Central memory CD8-positive, alpha-beta T cell (primary cell): ENCODE data around the gene GSTT2B.
"Not testable (repeated sequence)": the region's sequence is repeated elsewhere in the genome, so short reads cannot be mapped to it uniquely, and the experiment has no call there.

Experiments used
- ATAC-seq: fragments of 150-1000 bp; cut with Tn5 transposase; replicated peaks from 2 replicates; pipeline ENCODE4 v1.10.0; 2022; ENCODE audit warnings: mild to moderate bottlenecking, moderate FRiP score, moderate number of reproducible peaks; ENCODE audit not compliant: poor library complexity, severe bottlenecking; ENCODE audit errors: extremely low read depth
- DNase-seq, 2 donors: peaks; one replicate each; pipeline ENCODE4 v3.0.0; 2021; ENCODE audit warnings: low spot score in 2 of 2
- H3K27ac Mint-ChIP-seq: one replicate; pipeline ENCODE4 v1.8.0; 2022; ENCODE audit warnings: low read depth, mild to moderate bottlenecking, moderate library complexity, mixed read lengths
- H3K27me3 Mint-ChIP-seq: one replicate; pipeline ENCODE4 v1.8.0; 2022; ENCODE audit warnings: mixed read lengths
- H3K36me3 Mint-ChIP-seq: one replicate; pipeline ENCODE4 v1.8.0; 2022; ENCODE audit warnings: mild to moderate bottlenecking, moderate library complexity, mixed read lengths; ENCODE audit not compliant: insufficient read depth
- H3K4me1 Mint-ChIP-seq: one replicate; pipeline ENCODE4 v1.8.0; 2022; ENCODE audit warnings: mixed read lengths
- H3K4me3 Mint-ChIP-seq: one replicate; pipeline ENCODE4 v1.8.0; 2022; ENCODE audit warnings: mild to moderate bottlenecking, moderate library complexity, mixed read lengths
- H3K9me3 Mint-ChIP-seq: one replicate; pipeline ENCODE4 v1.8.0; 2022; ENCODE audit warnings: mixed read lengths

The GSTT2B gene

GRCh38 chr22:24001314-24001713 is 40.3 kb upstream of the GSTT2B start:
- H3K27ac Mint-ChIP-seq: no peak overlapping the region
- no peak overlapping the region for H3K4me3 Mint-ChIP-seq
- peaks cover 11% of the 10 kb centered on the region for H3K27me3 Mint-ChIP-seq
- DNase-seq: no peak
- H3K4me1 Mint-ChIP-seq: no peaks in the 10 kb centered on the region
- no peaks in the 10 kb centered on the region for H3K9me3 Mint-ChIP-seq
- no peaks in the 10 kb centered on the region for H3K36me3 Mint-ChIP-seq
- ATAC-seq: no peak

DNA sequence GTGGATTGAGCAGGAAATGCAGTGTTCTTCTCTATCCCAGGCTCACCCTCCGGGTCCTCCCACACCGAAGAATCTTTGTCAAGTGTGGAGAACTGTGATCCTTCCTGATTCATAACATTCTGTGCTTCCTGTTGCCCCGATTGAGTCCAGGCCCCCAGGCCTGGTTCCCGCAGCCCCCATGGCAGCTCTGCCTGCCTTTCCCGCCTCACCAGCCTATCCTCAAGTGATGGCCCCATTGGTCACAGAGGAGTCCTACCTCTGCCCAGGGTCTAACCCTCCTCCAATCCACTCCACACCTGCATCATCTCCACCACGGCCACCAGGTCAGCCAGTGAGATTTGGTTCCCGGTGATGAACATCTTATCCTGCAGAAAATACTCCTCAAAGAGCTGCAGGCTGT is 38.8 kb upstream of the GSTT2B start:
- DNase-seq, H3K4me1 Mint-ChIP-seq, H3K36me3 Mint-ChIP-seq, H3K4me3 Mint-ChIP-seq, H3K27ac Mint-ChIP-seq, ATAC-seq, H3K9me3 Mint-ChIP-seq: not testable (repeated sequence)
- H3K27me3 Mint-ChIP-seq: peaks cover 11% of the 10 kb centered on the region

DNA sequence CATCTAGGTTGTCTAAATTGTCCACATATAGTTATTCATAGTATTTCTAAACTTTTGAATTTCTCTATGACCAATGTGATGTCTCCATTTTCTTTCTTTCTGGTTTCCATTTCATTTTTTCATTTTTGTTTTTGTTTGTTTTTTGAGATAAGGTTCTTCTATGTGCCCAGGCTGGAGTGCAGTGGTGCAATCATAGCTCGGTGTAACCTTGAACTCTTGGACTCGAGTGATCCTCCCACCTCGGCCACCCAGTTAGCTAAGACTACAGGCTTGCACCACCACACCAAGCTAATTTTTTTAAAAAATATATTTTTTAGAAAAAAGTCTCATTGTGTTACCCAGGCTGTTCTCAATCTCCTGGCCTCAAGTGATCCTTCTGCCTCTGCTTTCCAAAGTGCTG is 36.1 kb upstream of the GSTT2B start:
- Mint-ChIP-seq H3K9me3 (no peaks in the 10 kb centered on the region), H3K36me3 (no peaks in the 10 kb centered on the region), H3K27me3 (peaks cover 8% of the 10 kb centered on the region), H3K4me3 (no peak overlapping the region), H3K27ac (no peak overlapping the region), H3K4me1 (no peaks in the 10 kb centered on the region)
- no peak for DNase-seq
- no peak for ATAC-seq

GRCh38 chr22:23993581-23994177 is 32.7 kb upstream of the GSTT2B start:
- H3K27ac Mint-ChIP-seq, H3K36me3 Mint-ChIP-seq, H3K27me3 Mint-ChIP-seq, H3K4me3 Mint-ChIP-seq, H3K4me1 Mint-ChIP-seq, H3K9me3 Mint-ChIP-seq, DNase-seq, ATAC-seq: not testable (repeated sequence)

GRCh38 chr22:23993080-23993479 is 32.1 kb upstream of the GSTT2B start:
- H3K27ac Mint-ChIP-seq, H3K4me1 Mint-ChIP-seq, H3K9me3 Mint-ChIP-seq, ATAC-seq, H3K4me3 Mint-ChIP-seq, DNase-seq, H3K27me3 Mint-ChIP-seq, H3K36me3 Mint-ChIP-seq: not testable (repeated sequence)

GRCh38 chr22:23989583-23990244 is 28.7 kb upstream of the GSTT2B start:
- not testable (repeated sequence) for DNase-seq, H3K4me1 Mint-ChIP-seq, H3K27me3 Mint-ChIP-seq, H3K9me3 Mint-ChIP-seq, H3K27ac Mint-ChIP-seq, H3K36me3 Mint-ChIP-seq, ATAC-seq, H3K4me3 Mint-ChIP-seq

- not testable (repeated sequence) for DNase-seq, ATAC-seq, H3K36me3 Mint-ChIP-seq, H3K4me3 Mint-ChIP-seq, H3K27ac Mint-ChIP-seq, H3K9me3 Mint-ChIP-seq, H3K27me3 Mint-ChIP-seq, H3K4me1 Mint-ChIP-seq
These were observed 25.7 kb upstream of the GSTT2B start for GRCh38 chr22:23986538-23987178.

DNA sequence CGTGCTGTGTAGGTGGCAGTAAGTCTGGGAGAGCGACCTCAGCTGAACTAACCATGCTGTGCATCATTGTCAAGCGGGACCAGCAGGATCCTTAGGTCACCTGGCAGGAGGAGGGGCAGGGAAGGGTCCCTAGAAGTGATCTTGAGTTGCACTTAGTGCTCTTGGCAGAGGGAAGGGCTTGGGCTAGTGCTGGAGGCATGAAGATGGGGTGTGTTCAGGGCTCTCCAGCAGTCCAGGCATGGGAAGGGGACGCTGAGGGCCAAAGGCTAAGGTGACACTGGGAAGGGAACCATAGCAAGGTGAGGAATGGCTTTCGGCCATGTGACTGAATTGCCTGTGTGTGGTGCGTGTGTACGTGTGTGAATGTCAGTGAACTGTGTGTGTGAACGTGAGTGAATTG is 25.1 kb upstream of the GSTT2B start:
- not testable (repeated sequence) for H3K4me1 Mint-ChIP-seq, H3K27ac Mint-ChIP-seq, H3K4me3 Mint-ChIP-seq, H3K27me3 Mint-ChIP-seq, ATAC-seq, DNase-seq, H3K36me3 Mint-ChIP-seq, H3K9me3 Mint-ChIP-seq

DNA sequence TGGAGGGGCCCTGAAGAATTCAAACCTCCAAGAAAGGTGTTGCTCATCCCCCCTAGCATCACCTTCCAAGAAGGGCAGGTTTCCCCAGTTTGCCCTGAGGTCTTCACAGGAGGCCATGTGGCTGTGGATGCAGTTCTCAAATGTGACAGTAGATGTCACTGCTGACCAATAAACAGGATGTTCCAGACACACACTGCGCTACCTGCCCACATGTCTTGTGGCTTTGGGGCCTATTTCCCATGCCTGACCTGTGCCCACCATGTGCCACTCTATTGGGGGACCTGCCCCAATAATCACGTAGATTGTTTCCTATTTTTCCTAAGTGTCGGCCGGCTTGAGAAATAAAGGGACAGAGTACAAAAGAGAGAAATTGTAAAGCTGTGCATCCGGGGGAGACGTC is 23.4 kb upstream of the GSTT2B start:
- H3K27ac Mint-ChIP-seq: no peak overlapping the region
- H3K27me3 Mint-ChIP-seq: no peaks in the 10 kb centered on the region
- ATAC-seq (peak; percentile 82), DNase-seq (peak; percentile 38 to 43)
- H3K9me3 Mint-ChIP-seq: no peaks in the 10 kb centered on the region
- H3K4me1 Mint-ChIP-seq: peaks cover 5% of the 10 kb centered on the region
- H3K36me3 Mint-ChIP-seq: no peaks in the 10 kb centered on the region
- no peak overlapping the region for H3K4me3 Mint-ChIP-seq

GRCh38 chr22:23980567-23980966 is 19.6 kb upstream of the GSTT2B start:
- not testable (repeated sequence) for ATAC-seq, H3K9me3 Mint-ChIP-seq, H3K4me3 Mint-ChIP-seq, H3K4me1 Mint-ChIP-seq, DNase-seq, H3K27ac Mint-ChIP-seq, H3K27me3 Mint-ChIP-seq, H3K36me3 Mint-ChIP-seq

DNA sequence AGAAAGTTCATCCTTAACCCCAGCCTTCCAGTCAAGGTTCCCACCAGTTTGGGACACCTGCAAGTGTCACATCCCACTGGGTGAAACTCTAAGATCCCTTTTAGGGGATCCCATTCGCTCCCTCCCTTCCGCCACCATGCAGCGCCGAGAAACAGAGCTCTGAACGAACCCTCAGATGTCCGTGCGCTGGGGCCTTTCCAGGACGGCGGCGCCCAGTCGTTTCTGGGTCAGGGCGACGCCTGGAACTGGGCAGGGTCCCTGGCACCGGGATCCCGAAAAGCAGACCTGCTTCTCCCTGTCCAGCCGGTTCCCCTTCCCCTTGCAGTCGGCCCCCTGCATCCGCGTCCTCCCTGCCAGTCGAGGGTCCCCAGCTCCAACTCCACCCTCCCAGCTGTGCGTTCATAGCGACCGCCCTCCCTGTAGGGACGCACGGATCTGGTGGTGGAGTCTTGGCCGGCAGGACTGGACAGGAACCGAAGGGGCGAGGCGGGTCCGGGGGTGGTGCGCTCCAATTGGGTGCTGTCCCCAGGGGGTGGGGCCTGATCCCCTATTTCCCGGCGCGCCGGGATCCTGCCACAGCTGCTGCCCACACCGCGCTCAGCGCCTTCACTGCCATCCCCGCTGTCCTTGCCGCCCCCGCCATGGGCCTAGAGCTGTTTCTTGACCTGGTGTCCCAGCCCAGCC is 18.7 kb upstream of the GSTT2B start, which contains the start of gene GSTT2:
GSTT2 (plus strand) TSS at position 578 of the 684 bp plus-strand sequence.
- H3K36me3 Mint-ChIP-seq, DNase-seq, H3K4me3 Mint-ChIP-seq, H3K9me3 Mint-ChIP-seq, H3K27ac Mint-ChIP-seq, ATAC-seq, H3K4me1 Mint-ChIP-seq, H3K27me3 Mint-ChIP-seq: not testable (repeated sequence)

DNA sequence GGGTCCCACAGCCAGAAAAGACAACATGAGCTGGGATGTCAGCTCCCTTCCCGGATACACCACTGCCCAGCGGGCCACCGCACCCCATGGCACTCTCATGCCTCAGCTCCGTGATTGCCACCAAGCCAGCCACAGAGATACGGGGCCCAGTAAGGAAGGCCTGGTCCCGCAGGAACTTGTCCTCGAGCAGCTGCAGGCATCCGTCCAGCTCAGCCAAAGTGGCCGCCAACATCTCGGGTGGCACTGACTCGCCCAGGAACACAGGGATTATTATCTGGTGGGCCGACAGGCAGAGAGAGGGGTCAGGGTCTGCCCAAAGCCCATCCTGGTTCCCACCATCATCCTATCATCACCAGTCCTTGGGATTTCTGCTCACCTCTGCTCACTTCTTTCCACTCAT is 16.3 kb upstream of the GSTT2B start:
- H3K27me3 Mint-ChIP-seq, H3K4me3 Mint-ChIP-seq, ATAC-seq, H3K9me3 Mint-ChIP-seq, H3K27ac Mint-ChIP-seq, H3K36me3 Mint-ChIP-seq, H3K4me1 Mint-ChIP-seq, DNase-seq: not testable (repeated sequence)
